Fibroblast of gingiva (primary cell): Measurements from ENCODE around the gene ZNF844.
"Not testable (repeated sequence)": the region's sequence is repeated elsewhere in the genome, so short reads cannot be mapped to it uniquely, and the experiment has no call there.

Source experiments
- DNase-seq: peaks from one replicate; pipeline ENCODE4 v3.0.0-alpha.2; 2011; ENCODE audit warnings: low read depth

Gene ZNF844

DNA sequence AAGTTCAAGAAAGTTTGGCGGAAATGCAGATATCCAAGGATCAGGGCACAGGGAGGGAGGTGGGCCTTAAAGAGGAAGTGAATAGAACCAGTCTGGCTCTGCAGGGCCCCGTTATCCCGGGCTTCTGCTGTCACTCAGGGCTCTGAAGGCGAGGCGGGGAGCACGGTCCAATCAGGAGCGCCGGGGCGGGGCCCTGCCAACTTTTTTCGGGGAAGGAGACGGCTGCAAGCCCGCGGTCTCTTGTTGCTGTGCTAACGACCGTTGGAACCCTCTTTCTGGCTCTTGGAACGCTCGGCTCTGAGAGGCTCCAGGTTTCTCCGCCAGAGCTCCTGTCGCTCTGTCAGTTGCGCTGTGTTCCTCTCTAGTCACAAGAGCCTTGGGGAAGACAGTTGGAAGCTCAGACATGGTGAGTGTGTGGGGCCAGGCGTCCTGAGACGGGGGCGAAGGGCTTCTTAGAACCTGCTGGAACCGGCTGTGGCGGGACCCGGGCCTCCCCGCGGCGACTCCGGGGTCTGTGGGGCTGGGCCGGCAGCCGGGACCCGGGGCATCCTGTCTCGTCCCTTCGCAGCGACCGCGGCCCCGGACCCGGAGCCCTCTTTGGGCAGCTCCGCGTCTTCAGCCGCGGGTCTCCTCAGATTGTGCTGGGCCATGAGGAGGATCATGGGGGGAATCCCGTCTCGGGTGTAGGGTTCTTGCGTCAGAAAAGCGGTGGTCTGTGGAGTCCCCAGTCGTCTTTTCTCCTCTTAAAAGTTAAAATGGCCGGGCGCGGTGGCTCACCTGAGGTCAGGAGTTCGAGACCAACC lies 27.7 kb downstream of the ZNF844 start:
- peak; percentile 84 for DNase-seq

DNA sequence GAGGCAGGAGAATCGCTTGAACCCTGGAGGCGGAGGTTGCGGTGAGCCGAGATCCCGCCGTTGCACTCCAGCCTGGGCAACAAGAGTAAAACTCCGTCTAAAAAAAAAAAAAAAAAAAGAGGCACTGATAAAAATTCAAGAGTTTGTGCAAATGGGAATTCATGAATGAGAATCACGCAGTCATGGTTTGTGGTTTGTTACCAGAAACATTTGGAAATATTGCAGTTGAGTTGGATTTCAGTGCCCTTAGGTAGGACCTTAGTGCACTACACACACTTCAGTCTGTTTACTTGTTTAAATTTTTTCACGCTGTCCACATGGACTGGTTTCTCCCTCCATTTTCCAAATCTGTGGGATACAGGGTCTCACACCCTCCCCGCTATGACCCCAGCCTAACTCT lies 28.4 kb downstream of the ZNF844 start:
- peak; percentile 42 for DNase-seq

DNA sequence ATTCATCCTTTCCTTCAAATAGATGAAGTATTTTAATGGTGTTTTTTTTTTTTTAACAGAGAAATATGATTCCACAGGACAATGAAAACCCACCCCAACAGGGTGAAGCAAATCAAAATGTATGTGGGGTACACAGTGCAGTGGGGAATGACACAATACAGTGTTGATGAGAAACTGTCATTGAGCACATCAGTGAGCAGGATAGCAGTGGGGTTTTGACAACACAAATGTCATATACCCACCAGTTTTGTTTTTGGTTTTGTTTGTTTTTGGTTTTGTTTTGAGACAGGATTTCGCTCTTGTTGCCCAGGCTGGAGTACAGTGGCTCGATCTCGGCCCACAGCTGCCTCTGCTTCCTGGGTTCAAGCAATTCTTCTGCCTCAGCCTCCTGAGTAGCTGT lies 29.2 kb downstream of the ZNF844 start:
- DNase-seq = no peak

DNA sequence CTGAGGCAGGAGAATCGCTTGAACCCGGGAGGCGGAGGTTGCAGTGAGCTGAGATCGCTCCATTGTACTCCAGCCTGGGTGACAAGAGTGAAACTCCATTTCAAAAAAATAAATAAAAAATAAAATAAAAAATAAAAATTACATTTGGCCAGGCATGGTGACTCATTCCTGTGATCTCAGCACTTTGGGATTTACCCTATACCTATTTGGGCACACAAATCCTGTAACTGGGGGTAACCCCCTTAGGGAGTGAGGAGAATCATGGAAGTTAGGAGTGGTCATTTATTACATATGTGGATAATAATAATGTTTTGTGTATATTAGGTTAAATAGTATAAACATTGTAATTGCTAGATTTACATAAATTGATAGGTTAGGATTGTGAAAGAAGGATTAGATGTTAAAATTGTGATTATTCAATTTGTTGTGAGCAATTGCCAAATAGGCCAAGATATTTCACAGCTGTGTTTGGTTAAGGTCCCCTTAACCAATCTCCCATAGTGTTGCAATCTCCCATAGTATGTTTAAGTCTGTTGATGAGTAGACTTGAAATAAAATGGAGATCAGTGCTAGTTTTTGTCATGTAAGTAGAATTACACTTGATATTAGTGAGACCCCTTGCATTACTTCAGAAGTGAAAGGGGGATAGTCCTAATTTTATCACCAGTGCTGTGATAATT lies 30.7 kb downstream of the ZNF844 start:
- DNase-seq = peak; percentile 82

DNA sequence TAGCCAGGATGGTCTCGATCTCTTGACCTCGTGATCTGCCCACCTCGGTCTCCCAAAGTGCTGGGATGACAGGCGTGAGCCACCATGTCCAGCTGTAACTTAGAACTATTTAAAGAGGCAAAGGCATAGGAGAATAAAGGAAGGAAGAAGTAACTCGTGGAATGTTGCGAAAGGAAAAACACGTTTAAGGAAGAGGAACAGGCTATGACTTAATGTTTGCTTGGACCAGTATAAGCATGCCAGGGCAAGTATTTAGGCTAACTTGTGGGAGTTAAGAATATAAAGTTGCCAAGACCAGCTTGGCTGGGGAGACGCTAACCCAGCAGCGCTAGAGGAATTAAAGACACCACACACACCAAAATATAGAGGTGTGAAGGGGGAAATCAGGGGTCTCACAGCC lies 33.5 kb downstream of the ZNF844 start:
- no peak for DNase-seq

DNA sequence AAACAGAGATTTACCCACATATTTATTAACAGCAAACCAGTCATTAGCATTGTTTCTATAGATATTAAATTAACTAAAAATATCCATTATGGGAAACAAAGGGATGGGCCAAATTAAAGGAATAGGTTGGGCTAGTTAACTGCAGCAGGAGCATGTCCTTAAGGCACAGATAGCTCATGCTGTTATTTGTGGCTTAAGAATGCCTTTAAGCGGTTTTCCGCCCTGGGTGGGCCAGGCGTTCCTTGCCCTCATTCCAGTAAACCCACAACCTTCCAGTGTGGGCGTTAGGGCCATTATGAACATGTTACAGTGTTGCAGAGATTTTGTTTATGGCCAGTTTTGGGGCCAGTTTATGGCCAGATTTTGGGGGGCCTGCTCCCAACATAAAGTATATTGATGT lies 39.4 kb downstream of the ZNF844 start:
- not testable (repeated sequence) for DNase-seq

DNA sequence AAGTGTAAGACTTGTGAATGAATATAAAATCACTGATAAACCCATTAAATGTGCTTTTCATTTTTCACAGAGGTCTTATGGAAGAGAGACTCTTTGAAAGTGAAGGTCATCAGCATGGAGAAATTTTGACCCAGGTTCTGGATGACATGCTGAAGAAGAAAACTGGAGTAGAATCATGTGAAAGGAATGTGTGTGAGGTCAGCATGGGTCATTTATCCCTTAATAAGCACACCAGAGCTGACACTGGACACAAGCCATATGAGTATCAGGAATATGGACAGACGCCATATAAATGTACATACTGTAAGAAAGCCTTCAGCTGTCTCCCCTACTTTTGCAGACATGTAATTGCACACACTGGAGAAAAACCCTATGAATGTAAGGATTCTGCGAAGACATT lies 46.6 kb downstream of the ZNF844 start:
- DNase-seq = no peak

DNA sequence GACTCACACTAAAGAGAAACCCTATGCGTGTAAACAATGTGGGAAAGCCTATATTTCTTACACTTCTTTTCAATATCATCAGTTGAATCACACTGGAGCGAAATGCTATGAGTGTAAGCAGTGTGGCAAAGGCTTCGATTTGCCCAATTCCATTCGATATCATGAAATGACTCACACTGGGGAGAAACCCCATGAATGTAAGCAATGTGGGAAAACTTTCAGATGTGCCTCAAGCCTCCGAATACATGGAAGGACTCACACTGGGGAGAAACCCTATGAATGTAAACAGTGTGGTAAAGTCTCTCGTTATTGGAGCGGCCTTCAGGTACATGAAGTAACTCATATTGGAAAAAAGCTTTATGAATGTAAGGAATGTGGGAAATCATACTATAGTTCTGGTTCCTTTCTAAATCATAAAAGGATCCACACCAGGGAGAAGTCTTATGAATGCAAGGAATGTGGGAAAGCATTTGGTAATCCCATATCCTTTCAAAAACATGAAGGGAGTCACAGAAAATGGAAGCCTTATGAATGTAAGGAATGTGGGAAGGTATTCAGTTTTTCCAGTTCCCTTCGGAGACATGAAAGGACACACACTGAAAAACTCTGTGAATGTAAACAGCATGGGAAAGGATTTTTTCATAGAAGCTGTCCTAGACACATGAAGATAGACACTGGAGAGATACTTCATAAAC lies 47.6 kb downstream of the ZNF844 start:
- DNase-seq = no peak

DNA sequence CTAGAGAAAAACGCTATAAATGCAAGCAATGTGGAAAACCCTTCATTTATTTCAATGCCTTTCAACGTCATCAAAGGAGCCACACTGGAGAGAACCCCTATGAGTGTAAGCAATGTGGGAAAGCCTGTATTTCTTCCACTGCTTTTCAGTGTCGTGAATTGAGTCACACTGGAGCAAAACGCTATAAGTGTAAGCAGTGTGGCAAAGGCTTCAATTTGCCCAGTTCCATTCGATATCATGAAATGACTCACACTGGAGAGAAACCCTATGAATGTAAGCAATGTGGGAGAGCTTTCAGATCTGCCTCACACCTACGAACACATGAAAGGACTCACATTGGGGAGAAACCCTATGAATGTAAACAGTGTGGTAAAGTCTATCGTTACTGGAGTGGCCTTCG lies 48.2 kb downstream of the ZNF844 start:
- DNase-seq = no peak

DNA sequence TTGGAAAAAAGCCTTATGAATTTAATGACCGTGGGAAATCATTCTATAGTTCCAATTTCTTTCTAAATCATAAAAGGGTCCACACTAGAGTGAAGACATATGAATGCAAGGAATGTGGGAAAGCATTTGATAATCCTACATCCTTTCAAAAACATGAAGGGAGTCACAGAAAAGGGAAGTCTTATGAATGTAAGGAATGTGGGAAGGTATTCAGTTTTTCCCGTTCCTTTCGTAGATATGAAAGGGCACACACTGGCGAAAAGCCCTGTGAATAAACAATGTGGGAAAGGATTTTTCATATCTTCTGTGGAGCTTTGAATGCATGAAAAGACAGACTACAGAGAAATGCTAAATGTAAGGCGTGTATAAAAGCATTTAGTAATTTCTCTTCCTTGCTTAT lies 48.6 kb downstream of the ZNF844 start:
- DNase-seq = no peak

DNA sequence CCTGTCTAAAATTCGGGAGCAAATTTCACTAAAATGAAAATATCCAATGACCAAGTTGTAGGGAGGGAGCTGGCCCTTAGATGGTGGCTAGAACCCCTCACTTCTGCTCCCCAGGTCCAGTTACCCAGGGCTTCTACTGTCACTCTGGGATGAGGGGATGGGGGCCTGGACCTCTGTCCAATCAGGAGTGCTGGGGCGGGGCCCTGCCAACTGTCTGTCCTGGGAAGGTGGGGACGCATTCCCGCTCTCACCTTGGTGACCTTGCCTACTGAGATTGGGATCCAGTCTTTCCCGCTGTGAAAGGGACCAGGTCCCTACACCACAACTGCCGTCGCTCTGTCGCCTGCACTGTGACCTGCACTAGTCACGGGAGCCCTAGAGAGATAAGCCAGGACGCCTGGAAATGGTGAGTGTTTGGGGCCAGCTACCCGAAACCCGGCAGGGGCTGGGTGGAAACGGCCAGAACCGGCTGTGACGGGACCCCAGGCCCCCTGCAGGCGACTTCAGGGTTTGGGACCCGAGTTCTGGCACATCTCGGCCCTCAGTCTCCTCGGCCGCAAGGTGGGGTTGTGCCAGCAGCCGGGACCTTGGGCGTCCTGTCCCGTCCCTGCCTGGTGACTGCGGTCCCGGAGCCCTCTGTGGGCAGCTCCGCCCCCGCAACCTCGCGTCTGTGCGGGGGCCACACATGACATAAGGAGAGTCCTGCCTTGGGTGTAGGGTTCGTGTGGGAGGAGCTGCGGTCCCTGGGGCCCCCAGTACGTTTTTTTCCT lies 52.9 kb downstream of the ZNF844 start:
- no peak for DNase-seq

DNA sequence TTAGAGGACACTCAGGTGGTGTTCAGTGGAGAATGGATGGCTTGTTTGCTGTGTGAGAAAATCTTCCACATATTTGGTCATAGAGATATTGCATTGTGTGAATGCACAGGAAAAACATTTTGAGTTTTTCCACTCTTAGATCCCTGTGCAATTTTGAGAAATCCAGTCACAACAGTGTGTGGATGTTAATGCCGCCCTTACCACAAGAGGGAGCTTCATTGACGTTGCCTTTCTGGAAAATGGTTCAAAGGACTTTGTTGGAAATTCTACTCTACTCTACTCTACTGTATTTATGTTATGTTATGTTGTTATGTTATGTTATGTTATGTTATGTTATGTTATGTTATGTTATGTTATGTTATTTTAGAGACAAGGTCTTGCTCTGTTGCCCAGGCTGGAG lies 62.2 kb downstream of the ZNF844 start:
- no peak for DNase-seq
